Subcutaneous adipose tissue (tissue), 4 donors: ENCODE results near the gene STARD13. TPM values are rescaled to one million over a fixed set of nuclear protein-coding genes. Genes with fewer than 3 reads are reported as not detected.

ENCODE experiments used
- total RNA-seq, 4 donors: library from RNA; depleted of rRNA; stranded (reverse); fragments of >200 nt; gene quantifications; one replicate each; pipeline ENCODE4 v1.1.0, GENCODE V29; 2016
- TF ChIP-seq, protein P1 (sequence below): fragments of 450-650 bp; IDR thresholded peaks from one replicate; pipeline ENCODE4 v1.5.1; 2016; ENCODE audit warnings: low read depth, mild to moderate bottlenecking, control low read depth, antibody characterized with exemption, moderate library complexity

STARD13 gene
- total RNA-seq, 4 donors from 2014 or later, result 42.9 to 67.8 (median 55.3) TPM

GRCh38 chr13:33217256-33217655, 68.3 kb downstream of the STARD13 start:
- TF ChIP-seq, protein P1, sequence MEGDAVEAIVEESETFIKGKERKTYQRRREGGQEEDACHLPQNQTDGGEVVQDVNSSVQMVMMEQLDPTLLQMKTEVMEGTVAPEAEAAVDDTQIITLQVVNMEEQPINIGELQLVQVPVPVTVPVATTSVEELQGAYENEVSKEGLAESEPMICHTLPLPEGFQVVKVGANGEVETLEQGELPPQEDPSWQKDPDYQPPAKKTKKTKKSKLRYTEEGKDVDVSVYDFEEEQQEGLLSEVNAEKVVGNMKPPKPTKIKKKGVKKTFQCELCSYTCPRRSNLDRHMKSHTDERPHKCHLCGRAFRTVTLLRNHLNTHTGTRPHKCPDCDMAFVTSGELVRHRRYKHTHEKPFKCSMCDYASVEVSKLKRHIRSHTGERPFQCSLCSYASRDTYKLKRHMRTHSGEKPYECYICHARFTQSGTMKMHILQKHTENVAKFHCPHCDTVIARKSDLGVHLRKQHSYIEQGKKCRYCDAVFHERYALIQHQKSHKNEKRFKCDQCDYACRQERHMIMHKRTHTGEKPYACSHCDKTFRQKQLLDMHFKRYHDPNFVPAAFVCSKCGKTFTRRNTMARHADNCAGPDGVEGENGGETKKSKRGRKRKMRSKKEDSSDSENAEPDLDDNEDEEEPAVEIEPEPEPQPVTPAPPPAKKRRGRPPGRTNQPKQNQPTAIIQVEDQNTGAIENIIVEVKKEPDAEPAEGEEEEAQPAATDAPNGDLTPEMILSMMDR, result no peak

DNA sequence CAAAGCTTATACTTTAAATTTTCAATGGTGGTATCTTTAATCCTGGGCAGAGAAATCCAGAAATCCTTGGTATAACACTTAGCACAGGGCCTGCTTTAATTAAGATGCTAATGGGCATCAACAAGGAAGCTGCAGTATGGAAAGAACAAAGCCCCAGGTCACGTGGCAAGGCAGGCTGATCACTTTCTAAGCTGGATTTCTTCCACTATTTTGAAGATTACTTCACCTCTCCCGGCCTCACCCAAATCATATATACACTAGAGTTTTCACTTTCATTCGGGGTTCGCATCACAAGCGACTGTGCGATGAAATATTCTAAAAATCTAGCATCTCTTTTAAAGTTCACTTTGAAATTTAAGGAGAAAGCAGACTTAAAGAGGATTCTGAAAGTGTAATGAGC, 71.8 kb downstream of the STARD13 start:
- TF ChIP-seq, protein P1, result no peak

GRCh38 chr13:33213024-33213768, 72.4 kb downstream of the STARD13 start:
- TF ChIP-seq, protein P1, result no peak

DNA sequence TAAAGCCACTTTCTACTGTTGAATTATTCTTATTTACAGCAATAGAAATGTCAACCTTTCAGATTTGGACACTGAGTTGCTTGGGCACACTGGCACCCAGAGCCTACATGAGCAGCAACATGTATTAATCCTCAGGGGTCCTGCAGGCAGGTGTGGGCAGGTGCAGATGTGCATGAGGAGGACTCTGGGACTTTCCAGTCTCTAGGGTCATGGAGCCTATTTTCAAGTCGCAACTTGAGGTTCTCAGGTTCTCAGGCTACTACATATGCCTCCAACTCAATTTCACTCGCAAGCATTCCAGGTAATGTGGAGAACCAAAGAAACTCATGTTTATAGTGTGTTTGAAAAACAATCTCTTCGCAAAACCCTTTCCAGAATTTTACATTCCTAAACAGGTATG, 73.2 kb downstream of the STARD13 start:
- TF ChIP-seq, protein P1, result no peak

- TF ChIP-seq, protein P1, result no peak
These were observed 75.5 kb downstream of the STARD13 start for GRCh38 chr13:33210090-33210489.

GRCh38 chr13:33208290-33209220, 77.0 kb downstream of the STARD13 start:
- TF ChIP-seq, protein P1, result no peak

DNA sequence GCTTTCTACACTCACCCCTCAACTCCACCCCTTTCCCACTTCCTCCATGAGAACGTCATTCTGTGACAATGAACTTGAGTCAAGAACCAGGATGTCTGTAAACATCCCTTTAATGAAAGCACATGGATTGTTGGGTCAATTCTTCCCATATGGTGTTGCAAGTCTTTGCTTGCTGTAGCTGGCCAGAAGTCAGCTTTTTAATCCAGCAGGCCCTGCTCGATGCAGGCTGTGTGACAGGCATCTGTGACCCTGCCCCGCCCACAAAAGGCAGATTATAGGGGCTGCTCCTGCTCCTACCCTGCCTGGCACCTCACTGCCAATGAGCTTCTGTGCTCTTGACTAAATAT, 78.0 kb downstream of the STARD13 start:
- TF ChIP-seq, protein P1, result no peak
